ENCODE measurements around the gene PSTPIP2.

- TF ChIP-seq POLR2A (IDR thresholded peaks at IDR 0.05) = no peak
- TF ChIP-seq CTCF (IDR thresholded peaks at IDR 0.05) = no peak
Measured at GRCh38 chr18:46042571-46043123, 29.4 kb downstream of the PSTPIP2 start.

All from prostate gland (tissue), 2 donors.